B cell (primary cell): ENCODE results near the gene OSBPL5. TPM values are rescaled to one million over a fixed set of nuclear protein-coding genes. Genes with fewer than 3 reads are reported as not detected.

Experiments
- ATAC-seq: fragments of 200-7000 bp; cut with Tn5 transposase; one replicate; pipeline ENCODE4 v1.10.0; 2021; ENCODE audit warnings: low read depth, mild to moderate bottlenecking, moderate number of reproducible peaks, moderate library complexity
- CTCF ChIA-PET: fragments of 350-600 bp; sonication (Branson Sonifier 250); formaldehyde crosslinking; loops from one replicate; lab custom pipeline; 2021; ENCODE audit warnings: antibody characterized with exemption, inconsistent platforms; lab: Charles Lee
- POLR2A ChIA-PET: fragments of 350-600 bp; sonication (Branson Sonifier 250); formaldehyde crosslinking; loops from one replicate; lab custom pipeline; 2021; ENCODE audit warnings: antibody characterized with exemption; lab: Charles Lee
- DNase-seq: peaks from one replicate; pipeline ENCODE4 v3.0.0; 2013
- H2AFZ ChIP-seq: 2 replicates; pipeline ENCODE4 v1.6.1; 2012; ENCODE audit warnings: mild to moderate bottlenecking, low read depth, low read length; ENCODE audit not compliant: insufficient read depth, poor library complexity, severe bottlenecking
- H3K27ac ChIP-seq, 2 donors: 1 replicate in 1 of 2; 2 replicates in 1 of 2; pipeline ENCODE4 v1.5.1; 2012 to 2013; ENCODE audit warnings: low read length in 2 of 2, mild to moderate bottlenecking in 2 of 2, moderate library complexity in 1 of 2
- H3K27me3 ChIP-seq, 4 experiments: fragments of 200-600 bp in 1 of 4; sonication (generic) in 1 of 4; replicated peaks in 1 of 4; 1 replicate in 2 of 4; 2 replicates in 2 of 4; pipeline versions ENCODE4 v1.6.1 to v1.7.0; 2013 to 2016; ENCODE audit warnings: low read length in 3 of 4, mild to moderate bottlenecking in 2 of 4, mixed read lengths in 1 of 4, moderate library complexity in 1 of 4; ENCODE audit not compliant: insufficient read depth in 4 of 4, control insufficient read depth in 3 of 4; ENCODE audit errors: control extremely low read depth in 1 of 4
- H3K36me3 ChIP-seq, 2 experiments: replicated peaks in 1 of 2; 1 replicate in 1 of 2; 2 replicates in 1 of 2; pipeline versions ENCODE4 v1.6.1 to v1.7.1; 2013; ENCODE audit warnings: low read length in 1 of 2; ENCODE audit not compliant: insufficient read depth in 2 of 2, control insufficient read depth in 1 of 2; ENCODE audit errors: control extremely low read depth in 1 of 2, extremely low read depth in 1 of 2
- H3K4me1 ChIP-seq, 2 donors: fragments of 200-600 bp in 1 of 2; sonication (generic) in 1 of 2; 1 replicate in 1 of 2; 2 replicates in 1 of 2; pipeline versions ENCODE4 v1.5.1 to v1.6.1; 2013 to 2017; ENCODE audit warnings: low read length in 2 of 2; ENCODE audit not compliant: control insufficient read depth in 2 of 2, insufficient read depth in 2 of 2
- H3K4me2 ChIP-seq: replicated peaks from 2 replicates; pipeline ENCODE3; 2012; ENCODE audit warnings: mild to moderate bottlenecking, low read depth, low read length; ENCODE audit not compliant: poor library complexity, severe bottlenecking
- H3K4me3 ChIP-seq, 5 experiments: fragments of 200-600 bp in 1 of 5; sonication (generic) in 1 of 5; 1 replicate in 3 of 5; 2 replicates in 2 of 5; pipeline versions ENCODE4 v1.5.1 to v1.7.0; 2011 to 2016; ENCODE audit warnings: low read length in 4 of 5, mild to moderate bottlenecking in 4 of 5, low read depth in 2 of 5, control low read depth in 1 of 5, moderate library complexity in 1 of 5; ENCODE audit not compliant: insufficient read depth in 1 of 5; ENCODE audit errors: control extremely low read depth in 1 of 5, extremely low read depth in 1 of 5
- H3K79me2 ChIP-seq: fragments of 200-600 bp; sonication (generic); one replicate; pipeline ENCODE4 v1.6.0; 2016; ENCODE audit warnings: low read length; ENCODE audit not compliant: control insufficient read depth, insufficient read depth
- H3K9ac ChIP-seq: fragments of 200-600 bp; sonication (generic); 2 replicates; pipeline ENCODE4 v1.6.1; 2017; ENCODE audit warnings: mild to moderate bottlenecking, low read length, moderate library complexity
- H3K9me3 ChIP-seq, 3 donors: one replicate each; pipeline versions ENCODE4 v1.6.1 to v1.7.1; 2013; ENCODE audit warnings: low read length in 2 of 3; ENCODE audit not compliant: control insufficient read depth in 2 of 3, insufficient read depth in 1 of 3; ENCODE audit errors: control extremely low read depth in 1 of 3
- H4K20me1 ChIP-seq: 2 replicates; pipeline ENCODE4 v1.6.0; 2012; ENCODE audit warnings: mild to moderate bottlenecking, low read length; ENCODE audit not compliant: insufficient read depth, control insufficient read depth, poor library complexity, severe bottlenecking
- H3K27ac Mint-ChIP-seq: one replicate; pipeline ENCODE4 v1.8.0; 2021; ENCODE audit warnings: mixed read lengths
- H3K27me3 Mint-ChIP-seq: one replicate; pipeline ENCODE4 v1.8.0; 2021; ENCODE audit warnings: mixed read lengths
- H3K4me1 Mint-ChIP-seq: one replicate; pipeline ENCODE4 v1.8.0; 2021; ENCODE audit warnings: mixed read lengths
- H3K4me3 Mint-ChIP-seq: one replicate; pipeline ENCODE4 v1.8.0; 2021; ENCODE audit warnings: mixed read lengths
- H3K9me3 Mint-ChIP-seq: one replicate; pipeline ENCODE4 v1.8.0; 2022; ENCODE audit warnings: mixed read lengths; ENCODE audit not compliant: insufficient read depth
- CTCF ChIP-seq: fragments of 200-600 bp; IDR thresholded peaks from one replicate; pipeline ENCODE4 v1.8.0; 2022; ENCODE audit warnings: antibody characterized with exemption, mild to moderate bottlenecking
- EZH2 ChIP-seq: IDR thresholded peaks from 2 replicates; pipeline ENCODE4 v1.6.1; 2012; ENCODE audit warnings: borderline replicate concordance, low read depth, mild to moderate bottlenecking, moderate library complexity, low read length; ENCODE audit not compliant: insufficient read depth, poor library complexity, severe bottlenecking
- WGBS: methylation state at CpG from one replicate; pipeline ENCODE4 v1.1.5; 2013; ENCODE audit warnings: missing lambda C conversion rate; ENCODE audit not compliant: insufficient coverage; 5-methylcytosine and 5-hydroxymethylcytosine counted together
- intact Hi-C: fragments of 100-400 bp; cut with micrococcal nuclease; formaldehyde crosslinking; loops from one replicate; pipeline ENCODE4 v1.10.0; 2022
- polyA plus RNA-seq: library from polyadenylated mRNA; depleted of rRNA; stranded (reverse); fragments of >200 nt; gene quantifications from 2 replicates; pipeline ENCODE4 v1.2.3, GENCODE V29; 2012
- total RNA-seq, 2 donors: library from RNA; stranded (reverse); fragments of 120-200 nt in 1 of 2; gene quantifications; 1 replicate in 1 of 2; 2 replicates in 1 of 2; pipeline versions ENCODE4 v1.2.3 to v1.2.4, GENCODE V29; 2013 to 2022

Gene OSBPL5
- total and polyA plus RNA-seq, 2 donors (not counting 1 experiment from before 2014, with no cell fraction given) = 0.15 to 1.2 TPM

GRCh38 chr11:3109434-3109833, 55.7 kb downstream of the OSBPL5 start:
- no peak for TF ChIP-seq EZH2
- TF ChIP-seq CTCF = no peak
- ATAC-seq = no peak
- peaks cover 0 to 1% (median 0%) of the 10 kb centered on the region in 3 donors for H3K9me3 ChIP-seq
- H3K79me2 ChIP-seq = no peaks in the 10 kb centered on the region
- 94% methylated on average over 5 of the region's 7 CpGs for WGBS
- H3K4me1 ChIP-seq = no peaks in the 10 kb centered on the region
- H2AFZ ChIP-seq = no peak overlapping the region
- no peak for DNase-seq
- CTCF ChIA-PET = no interaction called here
- POLR2A ChIA-PET = no interaction called here
- H3K4me2 ChIP-seq = no peak overlapping the region
- Mint-ChIP-seq H3K27ac (no peak overlapping the region), H3K4me3 (no peak overlapping the region), H3K27me3 (peaks cover 14% of the 10 kb centered on the region), H3K9me3 (peaks cover 4% of the 10 kb centered on the region), H3K4me1 (no peaks in the 10 kb centered on the region)
- intact Hi-C loops = no loop called here
- H3K9ac ChIP-seq = no peak overlapping the region
- no peaks in the 10 kb centered on the region for H4K20me1 ChIP-seq
- H3K27ac ChIP-seq = no peak overlapping the region
- H3K36me3 ChIP-seq = no peaks in the 10 kb centered on the region
- H3K4me3 ChIP-seq = no peak overlapping the region
- no peaks in the 10 kb centered on the region for H3K27me3 ChIP-seq

- Mint-ChIP-seq H3K9me3 (peaks cover 2% of the 10 kb centered on the region), H3K27ac (no peak overlapping the region), H3K27me3 (peaks cover 14% of the 10 kb centered on the region), H3K4me1 (no peaks in the 10 kb centered on the region), H3K4me3 (no peak overlapping the region)
- Histone ChIP-seq H3K27me3 (no peaks in the 10 kb centered on the region), H3K4me3 (no peak overlapping the region), H4K20me1 (no peaks in the 10 kb centered on the region), H3K27ac (no peak overlapping the region), H3K4me2 (no peak overlapping the region), H3K9me3 (peaks cover 0 to 1% (median 0%) of the 10 kb centered on the region in 3 donors), H2AFZ (no peak overlapping the region), H3K36me3 (no peaks in the 10 kb centered on the region), H3K9ac (no peak overlapping the region), H3K79me2 (no peaks in the 10 kb centered on the region), H3K4me1 (no peaks in the 10 kb centered on the region)
- intact Hi-C loops = no loop called here
- ChIA-PET POLR2A (no interaction called here), CTCF (no interaction called here)
- ATAC-seq (no peak), DNase-seq (no peak)
- no peak for TF ChIP-seq EZH2
- TF ChIP-seq CTCF = no peak
- 76% methylated on average over 10 of the region's 11 CpGs for WGBS
Measured at GRCh38 chr11:3108183-3108721, 56.9 kb downstream of the OSBPL5 start.
